Endothelial cell (in vitro differentiated cells): ENCODE data around the gene IFIT1B. TPM values are rescaled to one million over a fixed set of nuclear protein-coding genes. Genes with fewer than 3 reads are reported as not detected.

Experiments used
- DNase-seq: peaks from one replicate; pipeline ENCODE4 v3.0.0; 2021; ENCODE audit warnings: low spot score
- H3K27ac Mint-ChIP-seq: one replicate; pipeline ENCODE4 v1.8.0; 2021; ENCODE audit warnings: mixed read lengths, inconsistent platforms; ENCODE audit not compliant: unreplicated experiment
- H3K27me3 Mint-ChIP-seq: one replicate; pipeline ENCODE4 v1.8.0; 2021; ENCODE audit warnings: mild to moderate bottlenecking, moderate library complexity, mixed read lengths, inconsistent platforms; ENCODE audit not compliant: unreplicated experiment
- H3K36me3 Mint-ChIP-seq: one replicate; pipeline ENCODE4 v1.8.0; 2021; ENCODE audit warnings: mild to moderate bottlenecking, low read depth, mixed read lengths, inconsistent platforms; ENCODE audit not compliant: unreplicated experiment
- H3K4me1 Mint-ChIP-seq: one replicate; pipeline ENCODE4 v1.8.0; 2021; ENCODE audit warnings: mild to moderate bottlenecking, mixed read lengths, inconsistent platforms; ENCODE audit not compliant: unreplicated experiment
- H3K4me3 Mint-ChIP-seq: one replicate; pipeline ENCODE4 v1.8.0; 2021; ENCODE audit warnings: mild to moderate bottlenecking, mixed read lengths, inconsistent platforms; ENCODE audit not compliant: unreplicated experiment
- H3K9me3 Mint-ChIP-seq: one replicate; pipeline ENCODE4 v1.8.0; 2021; ENCODE audit warnings: mixed read lengths, inconsistent platforms; ENCODE audit not compliant: unreplicated experiment
- CTCF ChIP-seq: fragments of 200-600 bp; sonication (generic); IDR thresholded peaks from one replicate; pipeline ENCODE4 v1.5.0; 2021; ENCODE audit warnings: antibody characterized with exemption; ENCODE audit not compliant: unreplicated experiment
- total RNA-seq: library from RNA; stranded (reverse); fragmentation: NEBNext Ultra II Directional; extraction: Animal tissue kit (Norgen Biotek cat#: 25700); gene quantifications from one replicate; pipeline ENCODE4 v1.2.1, GENCODE V29; 2021; ENCODE audit not compliant: unreplicated experiment

IFIT1B gene
- total RNA-seq, 1 donor from 2014 or later, result not detected

- Mint-ChIP-seq H3K27ac (peak overlapping the region; percentile 90), H3K4me3 (peak overlapping the region; percentile 65), H3K27me3 (peaks cover 4% of the 10 kb centered on the region), H3K9me3 (no peaks in the 10 kb centered on the region), H3K4me1 (peaks cover 63% of the 10 kb centered on the region), H3K36me3 (no peaks in the 10 kb centered on the region)
- DNase-seq, result no peak
- TF ChIP-seq CTCF, result no peak
Observed at GRCh38 chr10:89332123-89332633, 45.7 kb upstream of the IFIT1B start.

GRCh38 chr10:89335226-89335625 lies 42.6 kb upstream of the IFIT1B start:
- Mint-ChIP-seq H3K27me3 (peaks cover 6% of the 10 kb centered on the region), H3K36me3 (peaks cover 21% of the 10 kb centered on the region), H3K4me1 (peaks cover 45% of the 10 kb centered on the region), H3K4me3 (peak overlapping the region; percentile 17), H3K27ac (no peak overlapping the region), H3K9me3 (no peaks in the 10 kb centered on the region)
- no peak for DNase-seq
- no peak for TF ChIP-seq CTCF

GRCh38 chr10:89336241-89336640 lies 41.6 kb upstream of the IFIT1B start:
- Mint-ChIP-seq H3K27ac (no peak overlapping the region), H3K9me3 (no peaks in the 10 kb centered on the region), H3K36me3 (peaks cover 26% of the 10 kb centered on the region), H3K4me1 (peaks cover 37% of the 10 kb centered on the region), H3K4me3 (no peak overlapping the region), H3K27me3 (peaks cover 6% of the 10 kb centered on the region)
- TF ChIP-seq CTCF, result no peak
- no peak for DNase-seq

GRCh38 chr10:89337484-89337883 lies 40.4 kb upstream of the IFIT1B start:
- Mint-ChIP-seq H3K27me3 (peaks cover 6% of the 10 kb centered on the region), H3K36me3 (peaks cover 26% of the 10 kb centered on the region), H3K9me3 (no peaks in the 10 kb centered on the region), H3K4me3 (no peak overlapping the region), H3K4me1 (peaks cover 38% of the 10 kb centered on the region), H3K27ac (no peak overlapping the region)
- TF ChIP-seq CTCF, result no peak
- no peak for DNase-seq

GRCh38 chr10:89338713-89339112 lies 39.1 kb upstream of the IFIT1B start:
- Mint-ChIP-seq H3K4me1 (peaks cover 37% of the 10 kb centered on the region), H3K4me3 (peak overlapping the region; percentile 63), H3K27ac (no peak overlapping the region), H3K9me3 (no peaks in the 10 kb centered on the region), H3K27me3 (peaks cover 4% of the 10 kb centered on the region), H3K36me3 (peaks cover 26% of the 10 kb centered on the region)
- TF ChIP-seq CTCF, result no peak
- DNase-seq, result no peak
